Keratinocyte (primary cell): ENCODE data around the gene FITM2. TPM values are rescaled to one million over a fixed set of nuclear protein-coding genes. Genes with fewer than 3 reads are reported as not detected.

Experiments used
- DNase-seq: peaks from one replicate; pipeline ENCODE4 v3.0.0-alpha.2; 2011; ENCODE audit warnings: low read depth, missing footprints, low spot score
- FAIRE-seq: peaks from 2 replicates; lab custom pipeline; 2011; peaks lifted over from hg19 to GRCh38; lab: Jason Lieb, UNC
- H2AFZ ChIP-seq: 2 replicates; pipeline ENCODE4 v1.6.0; 2012; ENCODE audit warnings: low read length, control low read depth, inconsistent platforms; ENCODE audit not compliant: control insufficient read depth
- H3K27ac ChIP-seq: 2 replicates; pipeline ENCODE4 v1.5.1; 2011; ENCODE audit warnings: low read length; ENCODE audit not compliant: control insufficient read depth, insufficient read depth
- H3K27me3 ChIP-seq: 3 replicates; pipeline ENCODE4 v1.6.0; 2011; ENCODE audit warnings: low read length; ENCODE audit not compliant: control insufficient read depth, insufficient read depth; ENCODE audit errors: extremely low read depth
- H3K36me3 ChIP-seq, 2 experiments: 2 replicates in 1 of 2; 3 replicates in 1 of 2; pipeline ENCODE4 v1.5.1; 2011; ENCODE audit warnings: low read length in 2 of 2, mild to moderate bottlenecking in 1 of 2; ENCODE audit not compliant: control insufficient read depth in 2 of 2, insufficient read depth in 2 of 2; ENCODE audit errors: extremely low read depth in 1 of 2
- H3K4me1 ChIP-seq: 3 replicates; pipeline ENCODE4 v1.5.1; 2011; ENCODE audit warnings: low read length; ENCODE audit not compliant: control insufficient read depth, insufficient read depth; ENCODE audit errors: extremely low read depth
- H3K4me2 ChIP-seq: 3 replicates; pipeline ENCODE4 v1.6.0; 2011; ENCODE audit warnings: low read depth, low read length; ENCODE audit not compliant: control insufficient read depth, insufficient read depth; ENCODE audit errors: extremely low read depth
- H3K4me3 ChIP-seq, 3 experiments: fragments of 200-600 bp in 1 of 3; sonication (generic) in 1 of 3; 2 replicates in 2 of 3; 3 replicates in 1 of 3; pipeline ENCODE4 v1.5.1; 2011 to 2016; ENCODE audit warnings: low read length in 3 of 3, mild to moderate bottlenecking in 3 of 3, control low read depth in 2 of 3, inconsistent platforms in 1 of 3, low read depth in 1 of 3, mixed read lengths in 1 of 3, mixed run types in 1 of 3, moderate library complexity in 1 of 3; ENCODE audit not compliant: control insufficient read depth in 2 of 3, insufficient read depth in 2 of 3; ENCODE audit errors: extremely low read depth in 1 of 3
- H3K79me2 ChIP-seq: 2 replicates; pipeline ENCODE4 v1.6.0; 2012; ENCODE audit warnings: low read length; ENCODE audit not compliant: control insufficient read depth, insufficient read depth
- H3K9ac ChIP-seq: 3 replicates; pipeline ENCODE4 v1.6.0; 2011; ENCODE audit warnings: low read length; ENCODE audit not compliant: control insufficient read depth, insufficient read depth; ENCODE audit errors: extremely low read depth
- H3K9me1 ChIP-seq: 3 replicates; pipeline ENCODE4 v1.6.0; 2011; ENCODE audit warnings: low read length; ENCODE audit not compliant: control insufficient read depth, insufficient read depth; ENCODE audit errors: extremely low read depth
- H3K9me3 ChIP-seq: 2 replicates; pipeline ENCODE4 v1.5.1; 2012; ENCODE audit warnings: low read depth, low read length; ENCODE audit not compliant: control insufficient read depth
- H4K20me1 ChIP-seq: 3 replicates; pipeline ENCODE4 v1.6.0; 2011; ENCODE audit warnings: low read length; ENCODE audit not compliant: control insufficient read depth, insufficient read depth; ENCODE audit errors: extremely low read depth
- EZH2 ChIP-seq: IDR thresholded peaks from one replicate; pipeline ENCODE4 v1.6.1; 2012; ENCODE audit warnings: inconsistent platforms, mild to moderate bottlenecking, low read length, moderate library complexity
- dilution Hi-C: fragments of 300-500 bp; cut with MboI; formaldehyde crosslinking; loops from one replicate; pipeline ENCODE4 v1.7.0; 2020; ENCODE audit warnings: low sequenced_read_pairs; ENCODE audit not compliant: extremely low pct_ligation_motif_present
- polyA plus RNA-seq, 5 experiments: library from polyadenylated mRNA; depleted of rRNA in 3 of 5; stranded (reverse) in 3 of 5; stranded (forward) in 1 of 5; unstranded in 1 of 5; fragments of >200 nt; gene quantifications; 1 replicate in 1 of 5; 2 replicates in 3 of 5; 3 replicates in 1 of 5; pipeline versions ENCODE4 v1.2.1 to v1.2.3, GENCODE V29; 2011 to 2012; ENCODE audit warnings: missing spikeins in 2 of 5, low read depth in 1 of 5, low replicate concordance in 1 of 5
- TF ChIP-seq, protein P1 (sequence below), 3 experiments: IDR thresholded peaks in 1 of 3; conservative IDR thresholded peaks in 1 of 3; optimal IDR thresholded peaks in 1 of 3; 2 replicates in 2 of 3; 3 replicates in 1 of 3; pipeline versions ENCODE3 to v1.5.1; 2011; ENCODE audit warnings: low read length in 3 of 3, mild to moderate bottlenecking in 3 of 3, moderate library complexity in 2 of 3, control low read depth in 1 of 3, inconsistent platforms in 1 of 3; ENCODE audit not compliant: insufficient read depth in 2 of 3; ENCODE audit errors: extremely low read depth in 1 of 3

FITM2 gene
- polyA plus RNA-seq, 1 donor (not counting 4 experiments of a cell fraction or from before 2014, with no cell fraction given): 2.9 TPM

DNA sequence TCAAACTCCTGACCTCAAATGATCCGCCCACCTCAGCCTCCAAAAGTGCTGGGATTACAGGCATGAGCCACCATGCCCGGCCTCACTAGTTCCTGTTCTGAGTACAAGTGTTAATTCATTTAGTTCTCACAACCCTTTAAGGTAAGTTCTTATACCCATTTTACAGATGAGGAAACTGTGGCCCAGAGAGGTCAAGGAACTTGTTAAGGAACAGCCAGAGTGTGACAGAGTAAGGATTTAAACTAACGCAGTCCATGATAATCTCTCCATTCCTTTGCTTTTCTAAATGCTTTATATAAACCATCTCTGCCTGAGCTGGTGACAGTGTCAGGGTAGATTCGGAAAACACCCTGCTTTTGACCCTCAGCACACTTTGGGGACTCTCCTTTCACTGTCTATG is 13.3 kb downstream of the FITM2 start:
- no peaks in the 10 kb centered on the region for H3K9me3 ChIP-seq
- no peaks in the 10 kb centered on the region for H3K4me1 ChIP-seq
- dilution Hi-C loops: no loop called here
- no peak for DNase-seq
- H3K36me3 ChIP-seq: no peaks in the 10 kb centered on the region
- no peak overlapping the region for H3K27ac ChIP-seq
- H3K9me1 ChIP-seq: no peaks in the 10 kb centered on the region
- H3K4me2 ChIP-seq: no peak overlapping the region
- TF ChIP-seq EZH2: no peak
- TF ChIP-seq, protein P1, sequence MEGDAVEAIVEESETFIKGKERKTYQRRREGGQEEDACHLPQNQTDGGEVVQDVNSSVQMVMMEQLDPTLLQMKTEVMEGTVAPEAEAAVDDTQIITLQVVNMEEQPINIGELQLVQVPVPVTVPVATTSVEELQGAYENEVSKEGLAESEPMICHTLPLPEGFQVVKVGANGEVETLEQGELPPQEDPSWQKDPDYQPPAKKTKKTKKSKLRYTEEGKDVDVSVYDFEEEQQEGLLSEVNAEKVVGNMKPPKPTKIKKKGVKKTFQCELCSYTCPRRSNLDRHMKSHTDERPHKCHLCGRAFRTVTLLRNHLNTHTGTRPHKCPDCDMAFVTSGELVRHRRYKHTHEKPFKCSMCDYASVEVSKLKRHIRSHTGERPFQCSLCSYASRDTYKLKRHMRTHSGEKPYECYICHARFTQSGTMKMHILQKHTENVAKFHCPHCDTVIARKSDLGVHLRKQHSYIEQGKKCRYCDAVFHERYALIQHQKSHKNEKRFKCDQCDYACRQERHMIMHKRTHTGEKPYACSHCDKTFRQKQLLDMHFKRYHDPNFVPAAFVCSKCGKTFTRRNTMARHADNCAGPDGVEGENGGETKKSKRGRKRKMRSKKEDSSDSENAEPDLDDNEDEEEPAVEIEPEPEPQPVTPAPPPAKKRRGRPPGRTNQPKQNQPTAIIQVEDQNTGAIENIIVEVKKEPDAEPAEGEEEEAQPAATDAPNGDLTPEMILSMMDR (optimal IDR thresholded peaks at IDR 0.05 in 1 of 3, IDR thresholded peaks at IDR 0.05 in 1 of 3, conservative IDR thresholded peaks at IDR 0.05 in 1 of 3; ENCODE audit: extremely low read depth in 1 of 3, insufficient read depth in 2 of 3, low read length in 3 of 3): no peak
- no peak overlapping the region for H3K9ac ChIP-seq
- no peak overlapping the region for H3K4me3 ChIP-seq
- FAIRE-seq: no peak
- H2AFZ ChIP-seq: no peak overlapping the region
- H4K20me1 ChIP-seq: no peaks in the 10 kb centered on the region
- no peaks in the 10 kb centered on the region for H3K27me3 ChIP-seq
- H3K79me2 ChIP-seq: no peaks in the 10 kb centered on the region

DNA sequence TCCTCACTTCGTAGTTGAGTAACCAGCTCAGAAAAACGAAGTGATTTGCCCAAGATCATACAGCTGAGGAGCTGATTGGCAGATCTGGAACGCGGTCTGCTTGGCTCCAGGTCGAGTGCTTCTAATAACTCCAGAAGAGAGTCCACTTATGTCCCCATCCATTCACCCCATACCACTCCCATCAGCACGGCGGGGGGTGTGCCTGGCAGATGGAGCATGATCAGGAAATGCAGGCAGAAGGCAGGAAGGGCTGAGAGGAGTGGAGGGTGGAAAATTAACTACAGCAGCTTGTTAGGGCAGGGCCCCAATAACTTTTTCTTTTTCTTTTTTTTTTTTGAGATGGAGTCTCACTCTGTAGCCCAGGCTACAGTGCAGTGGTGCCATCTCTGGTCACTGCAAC is 15.0 kb downstream of the FITM2 start:
- Histone ChIP-seq H3K27ac (no peak overlapping the region), H3K27me3 (no peaks in the 10 kb centered on the region), H3K4me2 (no peak overlapping the region), H3K9me1 (no peaks in the 10 kb centered on the region), H3K36me3 (no peaks in the 10 kb centered on the region), H3K4me1 (no peaks in the 10 kb centered on the region), H4K20me1 (no peaks in the 10 kb centered on the region), H3K9ac (no peak overlapping the region), H3K4me3 (no peak overlapping the region), H2AFZ (no peak overlapping the region), H3K9me3 (no peaks in the 10 kb centered on the region), H3K79me2 (no peaks in the 10 kb centered on the region)
- TF ChIP-seq, protein P1 (optimal IDR thresholded peaks at IDR 0.05 in 1 of 3, IDR thresholded peaks at IDR 0.05 in 1 of 3, conservative IDR thresholded peaks at IDR 0.05 in 1 of 3; ENCODE audit: extremely low read depth in 1 of 3, insufficient read depth in 2 of 3, low read length in 3 of 3): no peak
- no peak for DNase-seq
- FAIRE-seq: no peak
- dilution Hi-C loops: no loop called here
